22Rv1 (cell line): ENCODE data around the gene UNC45B.

ENCODE experiments used
- ZFX ChIP-seq: fragments of 450-650 bp; IDR thresholded peaks from 2 replicates; pipeline ENCODE4 v1.6.1; 2017; ENCODE audit warnings: antibody characterized with exemption, borderline replicate concordance
- TF ChIP-seq, protein P1 (sequence below): fragments of 450-650 bp; IDR thresholded peaks from 2 replicates; pipeline ENCODE4 v1.5.1; 2017; ENCODE audit warnings: mild to moderate bottlenecking

DNA sequence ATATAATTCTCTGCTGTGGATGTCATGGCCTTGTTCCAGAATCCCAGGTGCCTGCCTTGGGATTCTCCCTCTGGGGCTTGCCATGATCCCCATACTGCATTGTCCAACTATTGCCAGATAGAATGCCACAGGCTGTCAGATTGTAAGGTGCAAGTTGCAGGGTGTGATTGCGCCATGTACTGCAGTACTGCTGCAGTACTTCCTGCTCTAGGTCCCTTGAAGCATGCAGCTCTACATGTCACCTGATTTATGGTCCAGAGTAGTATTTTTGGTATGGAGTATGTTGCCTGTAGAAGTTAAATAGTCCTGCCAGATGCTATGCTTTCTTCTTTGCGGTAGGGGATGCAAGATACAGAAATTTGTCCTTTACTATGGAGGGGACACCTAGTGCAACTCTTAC is 88.3 kb downstream of the UNC45B start:
- TF ChIP-seq, protein P1, sequence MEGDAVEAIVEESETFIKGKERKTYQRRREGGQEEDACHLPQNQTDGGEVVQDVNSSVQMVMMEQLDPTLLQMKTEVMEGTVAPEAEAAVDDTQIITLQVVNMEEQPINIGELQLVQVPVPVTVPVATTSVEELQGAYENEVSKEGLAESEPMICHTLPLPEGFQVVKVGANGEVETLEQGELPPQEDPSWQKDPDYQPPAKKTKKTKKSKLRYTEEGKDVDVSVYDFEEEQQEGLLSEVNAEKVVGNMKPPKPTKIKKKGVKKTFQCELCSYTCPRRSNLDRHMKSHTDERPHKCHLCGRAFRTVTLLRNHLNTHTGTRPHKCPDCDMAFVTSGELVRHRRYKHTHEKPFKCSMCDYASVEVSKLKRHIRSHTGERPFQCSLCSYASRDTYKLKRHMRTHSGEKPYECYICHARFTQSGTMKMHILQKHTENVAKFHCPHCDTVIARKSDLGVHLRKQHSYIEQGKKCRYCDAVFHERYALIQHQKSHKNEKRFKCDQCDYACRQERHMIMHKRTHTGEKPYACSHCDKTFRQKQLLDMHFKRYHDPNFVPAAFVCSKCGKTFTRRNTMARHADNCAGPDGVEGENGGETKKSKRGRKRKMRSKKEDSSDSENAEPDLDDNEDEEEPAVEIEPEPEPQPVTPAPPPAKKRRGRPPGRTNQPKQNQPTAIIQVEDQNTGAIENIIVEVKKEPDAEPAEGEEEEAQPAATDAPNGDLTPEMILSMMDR, result no peak
- no peak for TF ChIP-seq ZFX
